Measurements from ENCODE around the gene ALDH3B1. TPM values are rescaled to one million over a fixed set of nuclear protein-coding genes. Genes with fewer than 3 reads are reported as not detected.
A peak's percentile ranks its signal among the peaks of the same experiment; 100 is the strongest.

The ALDH3B1 gene
- polyA plus RNA-seq, 3 donors = 79.8 to 89.1 (median 86.7) TPM

DNA sequence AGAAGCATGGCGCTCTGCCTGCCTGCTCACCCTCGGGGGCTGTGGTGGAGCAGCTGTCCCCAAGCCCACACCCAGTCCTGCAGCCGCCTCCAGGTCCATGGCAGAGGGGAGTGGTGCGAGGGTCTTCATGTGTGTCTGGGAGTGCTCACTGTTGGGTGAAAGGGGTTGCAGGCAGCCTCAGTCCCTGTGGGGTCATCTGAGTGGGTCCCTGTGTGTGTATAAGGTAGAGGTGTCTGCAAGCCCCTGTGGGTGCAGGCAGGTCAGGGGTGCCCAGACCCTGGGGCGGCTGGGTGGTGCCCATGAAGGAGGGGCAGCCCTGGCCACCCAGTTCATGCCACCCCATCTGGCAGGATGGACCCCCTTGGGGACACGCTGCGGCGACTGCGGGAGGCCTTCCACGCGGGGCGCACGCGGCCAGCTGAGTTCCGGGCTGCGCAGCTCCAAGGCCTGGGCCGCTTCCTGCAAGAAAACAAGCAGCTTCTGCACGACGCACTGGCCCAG lies 4.9 kb downstream of the ALDH3B1 start:
- Histone ChIP-seq H3K4me2 (replicated peaks; ENCODE audit: extremely low read depth, low read length, poor library complexity, severe bottlenecking) (peak overlapping the region; percentile 42), H3K79me2 (ENCODE audit: insufficient read depth, low read length) (peaks cover 55% of the 10 kb centered on the region), H4K20me1 (ENCODE audit: insufficient read depth, low read length) (peaks cover 78% of the 10 kb centered on the region), H3K9me3 (replicated peaks in 1 of 2; ENCODE audit: control insufficient read depth in 1 of 2, insufficient read depth in 1 of 2, low read length in 2 of 2) (no peaks in the 10 kb centered on the region), H3K4me3 (replicated peaks in 1 of 3; ENCODE audit: low read depth in 2 of 3, low read length in 3 of 3) (peak overlapping the region in 1 of 3 experiments; percentile 16), H3K27me3 (ENCODE audit: control insufficient read depth in 2 of 2, insufficient read depth in 2 of 2, low read length in 2 of 2) (no peaks in the 10 kb centered on the region), H3K36me3 (replicated peaks in 1 of 2; ENCODE audit: control insufficient read depth in 1 of 2, insufficient read depth in 2 of 2, low read length in 2 of 2) (peaks cover 29 to 53% of the 10 kb centered on the region in 2 donors), H3K4me1 (ENCODE audit: control insufficient read depth in 1 of 2, insufficient read depth in 2 of 2, low read length in 2 of 2) (peaks cover 45 to 51% of the 10 kb centered on the region in 2 donors), H2AFZ (ENCODE audit: insufficient read depth, low read depth, low read length, poor library complexity, severe bottlenecking) (no peak overlapping the region), H3K9ac (ENCODE audit: insufficient read depth, low read length, poor library complexity, severe bottlenecking) (no peak overlapping the region), H3K27ac (ENCODE audit: low read depth in 1 of 2, low read length in 2 of 2) (peak overlapping the region; percentile 25 to 83)
- no peak for DNase-seq
- no peaks in the 10 kb centered on the region for H3K9me3 Mint-ChIP-seq
- peaks cover 36 to 58% of the 10 kb centered on the region in 2 donors for H3K36me3 Mint-ChIP-seq
- no peak for TF ChIP-seq CTCF (IDR thresholded peaks at IDR 0.05)
- peaks cover 50% of the 10 kb centered on the region for H3K4me1 Mint-ChIP-seq
- H3K27ac Mint-ChIP-seq = peak overlapping the region; percentile 76 to 93 (median 83)
- 83% methylated on average over 10 of the region's 19 CpGs for WGBS (ENCODE audit: insufficient coverage)
- H3K4me3 Mint-ChIP-seq = no peak overlapping the region
- H3K27me3 Mint-ChIP-seq (ENCODE audit: low read depth in 3 of 3) = peaks cover 0 to 3% (median 2%) of the 10 kb centered on the region in 3 donors
- intact Hi-C loops (cut with micrococcal nuclease) = loop anchor here in 1 of 2 donors (5.0 kb wide), 2 partner anchors 107 to 192 kb away; partner anchors contain the start of gene CHKA

GRCh38 chr11:68015467-68015866 lies 5.3 kb downstream of the ALDH3B1 start:
- Mint-ChIP-seq H3K4me1 (peaks cover 49% of the 10 kb centered on the region), H3K27ac (no peak overlapping the region), H3K27me3 (ENCODE audit: low read depth in 3 of 3) (peaks cover 0 to 3% (median 2%) of the 10 kb centered on the region in 3 donors), H3K4me3 (no peak overlapping the region), H3K36me3 (peaks cover 39 to 63% of the 10 kb centered on the region in 2 donors), H3K9me3 (no peaks in the 10 kb centered on the region)
- H2AFZ ChIP-seq (ENCODE audit: insufficient read depth, low read depth, low read length, poor library complexity, severe bottlenecking) = no peak overlapping the region
- 100% methylated on average over 2 of the region's 8 CpGs for WGBS (ENCODE audit: insufficient coverage)
- peaks cover 52% of the 10 kb centered on the region for H3K79me2 ChIP-seq (ENCODE audit: insufficient read depth, low read length)
- H3K9ac ChIP-seq (ENCODE audit: insufficient read depth, low read length, poor library complexity, severe bottlenecking) = no peak overlapping the region
- no peak for TF ChIP-seq CTCF (IDR thresholded peaks at IDR 0.05)
- H3K4me2 ChIP-seq (replicated peaks; ENCODE audit: extremely low read depth, low read length, poor library complexity, severe bottlenecking) = no peak overlapping the region
- H3K4me1 ChIP-seq (ENCODE audit: control insufficient read depth in 1 of 2, insufficient read depth in 2 of 2, low read length in 2 of 2) = peaks cover 45 to 48% of the 10 kb centered on the region in 2 donors
- H4K20me1 ChIP-seq (ENCODE audit: insufficient read depth, low read length) = peaks cover 78% of the 10 kb centered on the region
- no peaks in the 10 kb centered on the region for H3K9me3 ChIP-seq (replicated peaks in 1 of 2; ENCODE audit: control insufficient read depth in 1 of 2, insufficient read depth in 1 of 2, low read length in 2 of 2)
- no peaks in the 10 kb centered on the region for H3K27me3 ChIP-seq (ENCODE audit: control insufficient read depth in 2 of 2, insufficient read depth in 2 of 2, low read length in 2 of 2)
- H3K36me3 ChIP-seq (replicated peaks in 1 of 2; ENCODE audit: control insufficient read depth in 1 of 2, insufficient read depth in 2 of 2, low read length in 2 of 2) = peaks cover 31 to 57% of the 10 kb centered on the region in 2 donors
- intact Hi-C loops (cut with micrococcal nuclease) = no loop called here
- H3K4me3 ChIP-seq (replicated peaks in 1 of 3; ENCODE audit: low read depth in 2 of 3, low read length in 3 of 3) = no peak overlapping the region
- no peak for DNase-seq
- H3K27ac ChIP-seq (ENCODE audit: low read depth in 1 of 2, low read length in 2 of 2) = no peak overlapping the region

All from CD14-positive monocyte (primary cell).